ENCODE measurements around the gene RBMS2. TPM values are rescaled to one million over a fixed set of nuclear protein-coding genes. Genes with fewer than 3 reads are reported as not detected.

RBMS2 gene
- total and polyA plus RNA-seq, 9 of the 15 experiments (the other 6 are each of a cell fraction or from before 2014, with no cell fraction given): 0.08 to 10.5 (median 0.31) TPM

- TF ChIP-seq DDX20 (tag; IDR thresholded peaks at IDR 0.05; ENCODE audit: low read depth) (no peak), RBM34 (IDR thresholded peaks at IDR 0.05; ENCODE audit: borderline replicate concordance, insufficient read depth, low read length) (no peak), ZNF639 (CRISPR knock-in tag; conservative IDR thresholded peaks at IDR 0.05 in 1 of 2, IDR thresholded peaks at IDR 0.05 in 1 of 2) (no peak), CHD1 (IDR thresholded peaks at IDR 0.05; ENCODE audit: low read length) (no peak), POLR2A (conservative IDR thresholded peaks at IDR 0.05) (peak; percentile 35; the same call in 1 of the 2 replicates), ZNF444 (CRISPR knock-in tag; IDR thresholded peaks at IDR 0.05) (no peak), RBFOX2 (IDR thresholded peaks at IDR 0.05; ENCODE audit: low read depth, low read length) (0 out of 2 replicates have a peak, but pooled peaks have one; percentile 20), SNRNP70 (optimal IDR thresholded peaks at IDR 0.05; ENCODE audit: low read depth, low read length) (no peak), ELK1 (CRISPR knock-in tag; IDR thresholded peaks at IDR 0.05) (no peak), SNIP1 (IDR thresholded peaks at IDR 0.05; ENCODE audit: low read depth) (no peak), ZNF507 (tag; conservative IDR thresholded peaks at IDR 0.05) (no peak), ZNF239 (CRISPR knock-in tag; IDR thresholded peaks at IDR 0.05) (no peak)
- in situ Hi-C loops (cut with MboI) (no loop called here), intact Hi-C loops (cut with micrococcal nuclease) (no loop called here)
- 0 out of 4 replicates have a peak overlapping the region, but pooled peaks of 1 of the 2 experiments have one; percentile 6 for H3K9ac ChIP-seq (ENCODE audit: insufficient read depth in 1 of 2, low read depth in 2 of 2, low read length in 2 of 2)
- H3K36me3 ChIP-seq (ENCODE audit: control insufficient read depth, insufficient read depth, low read length): peaks cover 20% of the 10 kb centered on the region; the same call in 2 of the 3 replicates
- H3K9me1 ChIP-seq (ENCODE audit: control insufficient read depth, insufficient read depth, low read length): peaks cover 5% of the 10 kb centered on the region
- peaks cover 7% of the 10 kb centered on the region; the same call in 2 of the 3 replicates for H3K79me2 ChIP-seq (ENCODE audit: control insufficient read depth, insufficient read depth, low read length)
- no peak overlapping the region for H2AFZ ChIP-seq (ENCODE audit: low read depth, low read length)
- FAIRE-seq (no peak), DNase-seq (ENCODE audit: extremely low read depth in 1 of 4, low spot score in 3 of 4) (no peak), ATAC-seq (peak; percentile 8; the same call in 1 of the 3 replicates)
- no peaks in the 10 kb centered on the region for H3K27me3 ChIP-seq (ENCODE audit: control insufficient read depth in 2 of 2, insufficient read depth in 2 of 2, low read length in 2 of 2)
- CTCF ChIA-PET (ENCODE audit: low intra/inter-chr PET ratio): no interaction called here
- H4K20me1 ChIP-seq (replicated peaks; ENCODE audit: control insufficient read depth, insufficient read depth, low read length): 0 out of 2 replicates have a peak, but pooled peaks cover 5% of the 10 kb centered on the region
- H3K27ac ChIP-seq (ENCODE audit: extremely low read depth, low read depth, low read length): no peak overlapping the region
- H3K4me2 ChIP-seq (ENCODE audit: insufficient read depth, low read length): no peak overlapping the region
- BruUV-seq (replicated peaks): no TSS peak
- H3K4me1 ChIP-seq (replicated peaks in 1 of 2; ENCODE audit: control insufficient read depth in 2 of 2, insufficient read depth in 2 of 2, low read length in 2 of 2): peaks cover 6 to 7% of the 10 kb centered on the region in 2 experiments; a peak in 3 of 5 replicates
- no peaks in the 10 kb centered on the region for H3K9me3 ChIP-seq (replicated peaks; ENCODE audit: control insufficient read depth, insufficient read depth, low read depth, low read length)
- WGBS (ENCODE audit: insufficient coverage, low coverage, missing lambda C conversion rate): 70% methylated on average over 9 of the region's 9 CpGs
- no peak overlapping the region for H3K4me3 ChIP-seq
- POLR2A ChIA-PET: interaction anchor here (0.6 to 2.2 kb wide), 4 partner anchors 26 to 464 kb away, joined by 3 to 6 read pairs (median 3); partner anchors contain the start of gene TIMELESS
Measured at GRCh38 chr12:56474389-56474788, 47.2 kb upstream of the RBMS2 start.

All from K562 (cell line).